GM12878 (cell line): ENCODE data around the gene CPNE4.

ENCODE experiments used
- FOXM1 ChIP-seq: IDR thresholded peaks from 2 replicates; pipeline ENCODE4 v1.6.1; 2012; ENCODE audit warnings: low read depth, mild to moderate bottlenecking, inconsistent platforms, low read length, moderate library complexity
- MXI1 ChIP-seq: fragments of 150-350 bp; IDR thresholded peaks from 2 replicates; pipeline ENCODE4 v1.6.1; 2011; ENCODE audit warnings: low read depth, mild to moderate bottlenecking, inconsistent platforms, low read length, improper control_type of control experiment
- RAD21 ChIP-seq: IDR thresholded peaks from 2 replicates; pipeline ENCODE4 v1.6.1; 2011; ENCODE audit warnings: mild to moderate bottlenecking, low read depth, low read length, moderate library complexity; ENCODE audit not compliant: insufficient read depth
- REST ChIP-seq: IDR thresholded peaks from 2 replicates; pipeline ENCODE4 v1.6.1; 2012; ENCODE audit warnings: mild to moderate bottlenecking, low read depth, low read length
- SIN3A ChIP-seq: IDR thresholded peaks from 2 replicates; pipeline ENCODE4 v1.6.1; 2012; ENCODE audit warnings: low read depth, low read length, improper control_type of control experiment
- SMC3 ChIP-seq: IDR thresholded peaks from 2 replicates; pipeline ENCODE4 v1.6.1; 2011; ENCODE audit warnings: low read length, improper control_type of control experiment, borderline replicate concordance
- ZNF24 ChIP-seq: fragments of 450-650 bp; IDR thresholded peaks from 2 replicates; pipeline ENCODE4 v1.6.1; 2017; ENCODE audit warnings: antibody characterized with exemption, mild to moderate bottlenecking
- TF ChIP-seq, protein P1 (sequence below), 3 experiments: IDR thresholded peaks in 2 of 3; conservative IDR thresholded peaks in 1 of 3; 2 replicates each; pipeline ENCODE4 v1.5.1; 2011; ENCODE audit warnings: low read depth in 3 of 3, low read length in 3 of 3, mild to moderate bottlenecking in 3 of 3, control low read depth in 2 of 3, moderate library complexity in 2 of 3, inconsistent platforms in 1 of 3, mixed read lengths in 1 of 3; ENCODE audit not compliant: control insufficient read depth in 2 of 3, insufficient read depth in 1 of 3; ENCODE audit errors: extremely low read depth in 1 of 3
- TF ChIP-seq, protein P2 (sequence below): fragments of 450-650 bp; IDR thresholded peaks from 2 replicates; pipeline ENCODE4 v1.6.1; 2016; ENCODE audit warnings: mild to moderate bottlenecking, moderate library complexity, borderline replicate concordance

GRCh38 chr3:132004571-132004970, 30.2 kb downstream of the CPNE4 start:
- no peak for TF ChIP-seq SMC3
- TF ChIP-seq, protein P1, sequence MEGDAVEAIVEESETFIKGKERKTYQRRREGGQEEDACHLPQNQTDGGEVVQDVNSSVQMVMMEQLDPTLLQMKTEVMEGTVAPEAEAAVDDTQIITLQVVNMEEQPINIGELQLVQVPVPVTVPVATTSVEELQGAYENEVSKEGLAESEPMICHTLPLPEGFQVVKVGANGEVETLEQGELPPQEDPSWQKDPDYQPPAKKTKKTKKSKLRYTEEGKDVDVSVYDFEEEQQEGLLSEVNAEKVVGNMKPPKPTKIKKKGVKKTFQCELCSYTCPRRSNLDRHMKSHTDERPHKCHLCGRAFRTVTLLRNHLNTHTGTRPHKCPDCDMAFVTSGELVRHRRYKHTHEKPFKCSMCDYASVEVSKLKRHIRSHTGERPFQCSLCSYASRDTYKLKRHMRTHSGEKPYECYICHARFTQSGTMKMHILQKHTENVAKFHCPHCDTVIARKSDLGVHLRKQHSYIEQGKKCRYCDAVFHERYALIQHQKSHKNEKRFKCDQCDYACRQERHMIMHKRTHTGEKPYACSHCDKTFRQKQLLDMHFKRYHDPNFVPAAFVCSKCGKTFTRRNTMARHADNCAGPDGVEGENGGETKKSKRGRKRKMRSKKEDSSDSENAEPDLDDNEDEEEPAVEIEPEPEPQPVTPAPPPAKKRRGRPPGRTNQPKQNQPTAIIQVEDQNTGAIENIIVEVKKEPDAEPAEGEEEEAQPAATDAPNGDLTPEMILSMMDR (IDR thresholded peaks at IDR 0.05 in 2 of 3, conservative IDR thresholded peaks at IDR 0.05 in 1 of 3; ENCODE audit: control insufficient read depth in 2 of 3, extremely low read depth in 1 of 3, insufficient read depth in 1 of 3, low read depth in 3 of 3, low read length in 3 of 3): no peak
- TF ChIP-seq RAD21: no peak
- TF ChIP-seq REST: no peak
- no peak for TF ChIP-seq SIN3A
- TF ChIP-seq, protein P2, sequence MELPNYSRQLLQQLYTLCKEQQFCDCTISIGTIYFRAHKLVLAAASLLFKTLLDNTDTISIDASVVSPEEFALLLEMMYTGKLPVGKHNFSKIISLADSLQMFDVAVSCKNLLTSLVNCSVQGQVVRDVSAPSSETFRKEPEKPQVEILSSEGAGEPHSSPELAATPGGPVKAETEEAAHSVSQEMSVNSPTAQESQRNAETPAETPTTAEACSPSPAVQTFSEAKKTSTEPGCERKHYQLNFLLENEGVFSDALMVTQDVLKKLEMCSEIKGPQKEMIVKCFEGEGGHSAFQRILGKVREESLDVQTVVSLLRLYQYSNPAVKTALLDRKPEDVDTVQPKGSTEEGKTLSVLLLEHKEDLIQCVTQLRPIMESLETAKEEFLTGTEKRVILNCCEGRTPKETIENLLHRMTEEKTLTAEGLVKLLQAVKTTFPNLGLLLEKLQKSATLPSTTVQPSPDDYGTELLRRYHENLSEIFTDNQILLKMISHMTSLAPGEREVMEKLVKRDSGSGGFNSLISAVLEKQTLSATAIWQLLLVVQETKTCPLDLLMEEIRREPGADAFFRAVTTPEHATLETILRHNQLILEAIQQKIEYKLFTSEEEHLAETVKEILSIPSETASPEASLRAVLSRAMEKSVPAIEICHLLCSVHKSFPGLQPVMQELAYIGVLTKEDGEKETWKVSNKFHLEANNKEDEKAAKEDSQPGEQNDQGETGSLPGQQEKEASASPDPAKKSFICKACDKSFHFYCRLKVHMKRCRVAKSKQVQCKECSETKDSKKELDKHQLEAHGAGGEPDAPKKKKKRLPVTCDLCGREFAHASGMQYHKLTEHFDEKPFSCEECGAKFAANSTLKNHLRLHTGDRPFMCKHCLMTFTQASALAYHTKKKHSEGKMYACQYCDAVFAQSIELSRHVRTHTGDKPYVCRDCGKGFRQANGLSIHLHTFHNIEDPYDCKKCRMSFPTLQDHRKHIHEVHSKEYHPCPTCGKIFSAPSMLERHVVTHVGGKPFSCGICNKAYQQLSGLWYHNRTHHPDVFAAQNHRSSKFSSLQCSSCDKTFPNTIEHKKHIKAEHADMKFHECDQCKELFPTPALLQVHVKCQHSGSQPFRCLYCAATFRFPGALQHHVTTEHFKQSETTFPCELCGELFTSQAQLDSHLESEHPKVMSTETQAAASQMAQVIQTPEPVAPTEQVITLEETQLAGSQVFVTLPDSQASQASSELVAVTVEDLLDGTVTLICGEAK: no peak
- no peak for TF ChIP-seq FOXM1
- TF ChIP-seq MXI1: no peak
- no peak for TF ChIP-seq ZNF24
